ENCODE data around the gene PLPP1. TPM values are rescaled to one million over a fixed set of nuclear protein-coding genes. Genes with fewer than 3 reads are reported as not detected.

Gene PLPP1
- total RNA-seq = 44.4 TPM

GRCh38 chr5:55534436-55535198 is at the start of gene PLPP1:
PLPP1 (minus strand) TSS chr5:55534964; CDS start chr5:55534629, 335 bp downstream.

Small RNA genes lying within 50 kb of the gene (small RNA-seq; reads per million reads assigned to genes)
- not detected for gene MIR5687 (ENCODE audit: low replicate concordance)

Other genes starting within 250 kb of the PLPP1 start
- gene DHX29, start 227.3 kb downstream of the PLPP1 start, total RNA-seq = 51.0 TPM
- gene MTREX, start 227.0 kb downstream of the PLPP1 start, total RNA-seq = 118 TPM
- 107 TPM for gene SLC38A9, start 177.4 kb upstream of the PLPP1 start, total RNA-seq
- gene DDX4, start 203.1 kb upstream of the PLPP1 start, total RNA-seq = 0.31 TPM

Data from parietal lobe (tissue), 2 donors.